PC-9 (cell line): ENCODE data around the gene FGF14.

ENCODE experiments used
- EZH2 ChIP-seq: fragments of 200-600 bp; sonication (generic); IDR thresholded peaks from 2 replicates; pipeline ENCODE4 v1.8.0; 2017; ENCODE audit warnings: antibody characterized with exemption, low read depth
- TF ChIP-seq, protein P1 (sequence below): fragments of 200-600 bp; sonication (generic); conservative IDR thresholded peaks from 2 replicates; pipeline ENCODE4 v1.6.1; 2017; ENCODE audit warnings: mixed run types, antibody characterized with exemption, mild to moderate bottlenecking, moderate library complexity

GRCh38 chr13:102386461-102386860, 15.4 kb downstream of the FGF14 start:
- TF ChIP-seq, protein P1, sequence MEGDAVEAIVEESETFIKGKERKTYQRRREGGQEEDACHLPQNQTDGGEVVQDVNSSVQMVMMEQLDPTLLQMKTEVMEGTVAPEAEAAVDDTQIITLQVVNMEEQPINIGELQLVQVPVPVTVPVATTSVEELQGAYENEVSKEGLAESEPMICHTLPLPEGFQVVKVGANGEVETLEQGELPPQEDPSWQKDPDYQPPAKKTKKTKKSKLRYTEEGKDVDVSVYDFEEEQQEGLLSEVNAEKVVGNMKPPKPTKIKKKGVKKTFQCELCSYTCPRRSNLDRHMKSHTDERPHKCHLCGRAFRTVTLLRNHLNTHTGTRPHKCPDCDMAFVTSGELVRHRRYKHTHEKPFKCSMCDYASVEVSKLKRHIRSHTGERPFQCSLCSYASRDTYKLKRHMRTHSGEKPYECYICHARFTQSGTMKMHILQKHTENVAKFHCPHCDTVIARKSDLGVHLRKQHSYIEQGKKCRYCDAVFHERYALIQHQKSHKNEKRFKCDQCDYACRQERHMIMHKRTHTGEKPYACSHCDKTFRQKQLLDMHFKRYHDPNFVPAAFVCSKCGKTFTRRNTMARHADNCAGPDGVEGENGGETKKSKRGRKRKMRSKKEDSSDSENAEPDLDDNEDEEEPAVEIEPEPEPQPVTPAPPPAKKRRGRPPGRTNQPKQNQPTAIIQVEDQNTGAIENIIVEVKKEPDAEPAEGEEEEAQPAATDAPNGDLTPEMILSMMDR = no peak
- no peak for TF ChIP-seq EZH2
